GM20431 (cell line): Measurements from ENCODE around the gene LY86.

Experiments used
- in situ Hi-C: fragments of 300-500 bp; cut with MseI, MboI; formaldehyde crosslinking; loops from one replicate; pipeline ENCODE4 v1.15.0; 2020; ENCODE audit warnings: low sequenced_read_pairs; ENCODE audit not compliant: unreplicated experiment

The LY86 gene

DNA sequence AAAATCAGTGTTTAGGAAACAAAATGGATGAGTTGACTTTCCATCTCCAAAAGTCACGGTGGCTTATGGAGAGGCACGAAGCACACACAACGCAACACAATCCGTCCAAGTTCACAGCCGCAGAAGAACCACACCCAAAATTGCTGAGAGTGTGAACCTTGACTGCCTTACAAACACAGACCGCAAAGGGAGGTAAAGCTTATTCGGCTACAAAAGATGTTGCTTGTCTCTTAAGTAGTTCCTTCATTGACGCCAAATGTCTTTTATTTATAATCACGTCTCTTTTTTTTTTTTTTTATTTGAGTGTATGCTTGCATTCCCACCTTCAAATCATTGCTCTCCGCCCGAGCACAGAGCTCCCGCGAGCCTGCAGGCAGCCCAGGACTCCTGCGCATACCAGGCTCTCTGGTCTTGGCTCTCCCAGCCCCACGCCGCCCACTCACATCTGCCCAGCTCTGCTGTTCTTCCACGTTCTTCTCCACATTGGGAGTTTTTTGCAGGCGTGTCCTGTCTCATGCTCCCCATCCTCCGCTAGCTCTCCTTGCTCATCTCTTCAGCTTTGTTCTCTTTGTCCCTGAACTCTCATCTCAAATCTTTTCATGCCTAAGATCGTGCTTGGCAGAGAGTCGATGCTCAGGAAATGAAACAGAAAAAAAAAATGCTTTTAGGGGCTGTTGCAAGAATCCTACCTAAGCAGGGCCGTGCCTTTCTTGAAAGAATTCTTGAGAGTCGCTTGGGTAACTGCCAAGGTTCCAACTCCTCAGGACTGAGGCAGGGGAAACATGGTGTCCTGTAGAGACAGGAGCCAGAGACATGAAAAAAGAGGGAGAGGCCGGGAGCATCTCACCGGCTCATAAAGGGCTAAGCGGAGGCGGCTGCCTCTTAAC lies 25.8 kb downstream of the LY86 start:
- in situ Hi-C loops = no loop called here

DNA sequence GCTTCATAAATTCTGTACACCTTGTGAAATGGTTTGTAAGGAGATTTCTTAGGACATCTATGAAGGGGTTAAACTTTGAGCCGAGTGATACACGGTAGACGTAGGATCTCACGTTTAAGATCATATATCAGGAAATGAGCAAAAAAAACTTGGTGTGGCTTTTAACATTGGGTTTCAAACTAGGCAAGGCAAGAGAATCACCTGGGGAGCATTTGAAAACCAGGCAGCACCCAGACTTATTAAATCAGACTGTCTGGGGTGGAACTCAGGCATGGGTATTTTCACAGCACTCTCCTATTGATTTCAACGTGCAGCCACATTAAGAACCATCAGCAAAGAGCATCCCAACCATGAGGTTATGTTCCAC lies 26.4 kb downstream of the LY86 start:
- in situ Hi-C loops = no loop called here

DNA sequence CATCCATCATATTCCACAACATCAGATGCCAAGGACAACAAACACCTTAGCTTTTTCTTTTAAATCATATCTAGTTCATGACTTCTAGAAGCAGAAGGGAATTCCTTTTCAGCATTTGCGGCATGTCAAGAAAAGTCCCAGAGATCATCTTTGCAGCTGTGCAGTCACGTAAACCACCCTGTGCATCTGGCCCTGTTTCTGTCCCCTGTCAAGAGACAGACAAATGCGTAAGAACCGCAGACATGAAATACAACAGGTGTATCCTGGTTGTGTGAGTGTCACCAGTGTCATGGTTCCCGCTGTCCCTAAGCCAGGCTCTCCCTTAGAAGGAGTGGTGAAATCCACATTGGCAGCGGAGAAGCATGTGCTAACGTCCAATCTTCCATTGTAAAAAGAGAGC lies 28.1 kb downstream of the LY86 start:
- in situ Hi-C loops = no loop called here

DNA sequence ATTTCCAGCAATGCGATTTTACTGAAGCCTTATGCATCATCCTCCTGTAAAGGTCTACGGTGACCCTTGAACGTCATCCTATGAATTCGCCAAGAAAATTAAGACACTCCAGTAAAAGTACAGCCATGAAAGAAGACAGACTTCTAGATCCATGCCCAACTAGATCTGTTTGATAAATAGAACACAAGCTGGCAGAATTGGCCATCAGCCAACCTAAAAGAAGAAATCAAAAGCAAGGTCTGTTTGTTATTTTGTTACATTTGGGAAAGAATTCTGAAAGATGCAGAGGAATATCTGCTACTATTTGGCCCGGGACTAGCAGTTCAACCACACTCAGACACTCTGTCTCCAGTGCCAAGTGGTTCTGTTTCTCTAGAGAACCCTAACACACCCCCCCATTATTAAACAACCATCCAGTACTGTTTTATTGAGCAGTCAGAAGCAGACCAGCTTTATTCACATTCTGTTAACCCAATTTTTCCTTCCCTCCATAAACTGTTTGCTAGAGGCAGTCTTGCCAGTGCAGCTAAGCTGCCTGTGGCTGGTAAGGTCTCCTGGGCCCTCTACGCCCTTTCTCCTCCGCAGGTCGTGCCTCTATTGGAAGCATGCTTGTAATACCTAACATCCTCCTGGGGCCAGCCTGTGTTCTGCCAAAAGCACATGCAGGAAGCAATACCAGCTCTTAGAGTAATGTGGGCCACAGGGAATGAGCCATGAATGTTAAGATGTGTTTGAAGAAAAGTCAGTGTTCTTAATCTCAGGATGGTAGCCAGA lies 30.7 kb downstream of the LY86 start:
- in situ Hi-C loops = no loop called here

DNA sequence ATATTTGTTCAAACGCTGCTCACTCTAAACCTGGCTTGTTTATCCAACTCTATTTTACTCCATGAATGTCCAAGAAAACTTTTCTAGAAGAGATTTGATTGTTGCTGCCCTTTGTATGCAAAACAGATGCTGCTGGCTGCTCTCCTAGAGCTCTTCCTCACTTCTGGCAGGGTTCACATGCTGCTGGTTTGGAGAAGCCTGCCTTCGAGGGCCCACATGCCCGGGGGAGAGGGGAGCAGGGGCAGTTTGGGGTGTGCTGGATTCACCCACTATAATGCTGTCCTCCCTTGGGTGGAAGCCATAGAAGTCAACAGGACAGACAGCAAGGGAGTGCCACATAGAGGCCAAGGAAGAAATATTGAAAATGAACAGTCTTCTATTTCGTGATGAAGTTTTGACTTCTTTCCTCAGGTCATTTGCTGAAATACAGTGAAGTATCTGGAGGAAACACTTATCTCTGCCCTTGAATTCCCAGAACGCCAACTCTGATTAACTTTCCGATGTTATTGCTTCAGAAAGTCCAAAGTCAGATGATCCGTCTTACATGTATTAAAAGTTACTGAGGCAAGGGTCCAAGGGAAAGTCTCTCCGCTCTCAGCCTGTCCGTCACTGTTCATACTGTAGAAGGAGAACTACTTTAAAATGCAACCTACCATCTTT lies 32.4 kb downstream of the LY86 start:
- in situ Hi-C loops = no loop called here

DNA sequence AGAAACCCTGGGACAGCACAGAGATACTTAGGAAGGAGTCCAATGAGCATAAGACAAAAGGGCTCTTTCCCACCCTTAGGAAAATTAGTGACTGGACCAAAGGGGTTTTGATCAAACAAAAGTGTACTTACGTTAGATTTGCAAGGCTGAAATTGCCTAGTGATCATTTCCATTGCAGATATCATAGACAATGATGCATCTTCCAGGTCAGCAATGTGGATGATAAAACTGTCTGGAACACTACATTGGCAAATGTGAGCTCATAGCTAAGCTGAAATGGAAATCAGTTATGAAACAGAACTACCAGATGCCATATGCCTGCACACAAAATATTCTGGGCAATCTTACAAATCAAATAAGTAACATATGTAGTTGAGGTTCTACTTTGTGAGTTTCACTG lies 34.0 kb downstream of the LY86 start:
- in situ Hi-C loops = no loop called here

DNA sequence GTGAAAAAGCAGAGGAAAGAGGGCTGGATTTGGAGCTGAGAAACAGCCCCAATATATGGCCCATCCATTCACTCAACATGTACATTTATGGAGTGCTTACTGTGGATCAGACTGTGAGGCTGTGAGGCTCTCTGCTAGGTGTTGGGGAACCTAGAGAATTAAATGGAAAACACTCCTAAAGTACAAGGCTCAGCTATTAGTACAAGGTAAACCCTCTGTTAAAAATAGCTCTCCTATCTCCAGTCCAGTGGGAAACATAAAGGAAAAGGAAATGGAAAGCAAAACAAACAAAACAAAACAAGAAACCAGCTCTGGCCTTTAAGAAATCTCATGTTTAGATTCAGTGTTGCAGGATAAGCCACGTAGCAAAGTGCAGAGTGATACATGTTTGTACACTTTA lies 35.0 kb downstream of the LY86 start:
- in situ Hi-C loops = no loop called here

DNA sequence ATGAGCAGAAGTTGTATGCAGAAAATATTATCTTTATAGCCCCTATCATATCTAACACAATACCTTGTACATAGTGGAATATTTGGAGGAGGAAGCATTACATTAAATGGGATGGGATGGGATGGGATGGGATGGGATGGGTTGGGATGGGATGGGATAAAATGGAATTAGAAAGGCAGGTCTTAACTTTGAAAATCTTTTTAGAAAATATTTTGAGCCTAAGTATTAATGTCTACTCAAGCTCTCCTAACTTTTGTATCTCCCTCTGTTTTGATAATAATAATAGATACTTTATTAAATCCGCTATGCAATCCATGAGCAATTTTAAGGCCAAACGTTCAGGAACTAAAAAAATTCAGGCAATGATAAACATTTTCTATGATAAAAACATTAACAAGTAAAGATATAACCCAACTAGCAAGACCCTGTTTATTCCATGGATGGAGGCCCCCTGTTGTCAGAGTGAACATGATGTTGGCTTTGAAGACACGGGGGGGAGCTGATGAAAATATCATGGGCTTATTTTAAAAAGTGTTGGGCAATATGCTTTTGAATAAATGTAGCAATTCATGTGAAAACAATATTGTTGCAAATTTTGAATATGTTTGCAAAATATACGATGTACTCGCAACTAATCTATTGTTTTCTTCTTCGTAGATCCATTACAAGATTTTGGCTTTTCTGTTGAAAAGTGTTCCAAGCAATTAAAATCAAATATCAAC lies 35.9 kb downstream of the LY86 start:
- in situ Hi-C loops = no loop called here

DNA sequence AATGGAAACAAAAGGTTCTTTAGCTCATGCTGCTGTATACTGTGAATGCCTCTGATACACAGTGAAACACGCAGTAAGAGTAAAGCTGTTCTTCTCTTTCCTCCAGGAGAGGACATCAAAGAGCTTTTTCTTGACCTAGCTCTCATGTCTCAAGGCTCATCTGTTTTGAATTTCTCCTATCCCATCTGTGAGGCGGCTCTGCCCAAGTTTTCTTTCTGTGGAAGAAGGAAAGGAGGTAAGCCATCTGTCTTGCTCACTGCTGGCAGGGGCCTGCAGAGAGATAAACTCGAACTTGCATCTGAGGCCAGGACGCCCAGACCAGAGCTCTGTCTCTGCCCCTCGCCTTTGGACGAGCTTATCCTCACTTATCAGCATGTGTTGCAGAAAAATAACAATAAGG lies 37.7 kb downstream of the LY86 start:
- in situ Hi-C loops = no loop called here

DNA sequence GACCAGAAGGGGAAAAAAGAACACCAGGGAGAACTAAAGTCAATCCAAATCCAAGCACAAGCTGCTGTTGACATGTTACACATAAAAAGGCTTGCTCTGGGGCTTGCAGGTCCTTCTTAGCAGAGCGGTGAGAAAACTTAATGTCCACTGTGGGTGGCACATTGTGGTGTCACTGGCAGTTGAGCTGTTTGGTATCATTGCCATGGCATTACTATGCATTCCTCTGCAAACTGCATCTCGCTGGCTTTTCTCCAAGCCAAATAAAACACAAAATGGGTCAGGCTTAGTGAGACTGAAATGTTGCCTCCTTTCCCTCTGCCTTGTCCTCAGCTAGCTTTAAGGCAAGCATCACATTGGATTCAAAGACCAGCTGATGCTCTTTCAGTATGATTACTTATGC lies 40.9 kb downstream of the LY86 start:
- in situ Hi-C loops = no loop called here

DNA sequence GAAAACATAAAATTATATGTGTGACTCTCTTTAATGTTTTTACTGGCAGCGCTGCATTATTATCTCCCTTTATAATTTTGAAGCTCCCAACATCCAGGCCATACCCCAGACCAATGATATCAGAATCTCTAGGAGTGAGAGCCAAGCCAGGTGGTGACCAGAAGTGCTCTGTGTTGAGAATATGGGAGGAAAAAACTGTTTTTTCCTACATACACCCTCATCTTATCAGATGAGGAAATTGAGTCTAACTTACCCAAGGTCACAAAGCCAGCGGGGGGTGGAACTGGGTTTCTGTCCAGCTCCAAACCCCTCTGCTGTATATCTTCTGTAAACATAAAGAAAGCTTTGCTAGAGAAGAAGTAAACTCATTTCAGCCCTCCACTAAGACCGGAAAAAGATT lies 42.5 kb downstream of the LY86 start:
- in situ Hi-C loops = no loop called here

DNA sequence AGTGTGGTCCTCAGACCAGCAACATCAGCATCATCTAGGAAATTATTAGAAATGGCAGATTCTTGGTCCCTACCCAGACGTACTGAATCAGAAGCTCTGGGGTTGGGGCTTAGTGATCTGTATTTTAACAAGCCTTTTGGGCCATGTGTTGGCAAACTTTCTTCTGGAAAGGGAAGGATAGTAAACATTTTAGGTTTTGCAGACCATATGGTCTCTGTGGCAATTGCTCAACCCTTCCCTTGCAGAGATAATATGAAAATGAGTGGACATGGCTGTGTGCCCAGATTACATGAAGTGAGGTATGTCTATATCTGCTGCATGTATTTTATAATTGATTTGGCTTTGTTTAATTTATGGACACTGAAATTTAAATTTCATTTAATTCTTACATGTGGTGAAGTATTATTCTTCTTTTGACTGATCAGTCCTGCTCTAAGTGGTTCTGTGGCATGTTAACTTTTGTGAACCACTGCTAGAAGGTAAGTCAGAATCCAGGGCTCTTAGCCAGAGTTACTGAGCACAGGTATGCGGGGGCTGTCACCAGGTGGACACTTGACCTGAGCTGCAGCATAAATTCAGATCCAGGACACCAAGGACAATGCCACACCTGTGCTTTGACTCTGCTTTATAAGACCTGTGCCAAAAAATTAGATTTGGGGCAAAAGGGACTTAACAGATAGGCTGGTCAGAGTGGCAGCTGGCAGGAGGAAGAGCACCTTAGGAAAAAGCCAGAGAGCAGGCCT lies 43.2 kb downstream of the LY86 start:
- in situ Hi-C loops = no loop called here

DNA sequence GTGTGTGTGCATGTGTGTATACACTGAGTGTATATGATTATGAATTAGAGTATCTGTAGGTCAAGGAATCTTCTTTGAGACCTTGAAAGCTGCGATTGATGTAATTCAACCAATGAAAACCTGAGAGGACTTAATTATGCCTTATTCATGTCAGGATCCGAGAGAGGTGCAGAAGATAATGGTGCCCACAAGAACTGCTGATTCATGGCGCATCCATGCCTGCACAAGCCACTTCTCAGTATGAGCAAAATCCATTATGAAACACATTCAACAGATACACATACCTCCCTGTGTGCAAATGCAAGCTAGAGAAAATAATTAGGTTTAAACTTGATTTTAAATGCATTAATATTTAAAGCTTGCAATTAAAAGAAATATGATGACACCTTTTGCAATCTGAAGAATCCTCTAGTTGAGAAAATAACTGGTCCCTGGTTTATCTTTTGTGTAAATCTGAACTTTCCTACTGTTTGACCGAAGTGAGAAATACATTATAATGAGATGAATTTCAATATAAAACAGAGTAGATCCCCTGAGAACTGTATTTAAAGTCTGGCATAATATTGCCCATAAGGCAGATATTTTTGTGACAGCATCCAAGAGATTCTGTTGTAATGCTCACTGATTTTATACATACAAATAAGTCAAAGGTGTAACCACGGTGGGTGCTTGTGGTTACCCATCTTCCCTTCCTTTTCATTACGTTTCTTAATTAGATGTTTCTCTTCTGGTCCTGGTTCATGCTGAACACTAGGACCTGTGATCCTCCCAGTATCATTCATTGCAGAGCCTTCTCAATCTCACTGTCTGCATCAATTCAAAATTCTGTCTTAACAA lies 45.6 kb downstream of the LY86 start:
- in situ Hi-C loops = no loop called here

DNA sequence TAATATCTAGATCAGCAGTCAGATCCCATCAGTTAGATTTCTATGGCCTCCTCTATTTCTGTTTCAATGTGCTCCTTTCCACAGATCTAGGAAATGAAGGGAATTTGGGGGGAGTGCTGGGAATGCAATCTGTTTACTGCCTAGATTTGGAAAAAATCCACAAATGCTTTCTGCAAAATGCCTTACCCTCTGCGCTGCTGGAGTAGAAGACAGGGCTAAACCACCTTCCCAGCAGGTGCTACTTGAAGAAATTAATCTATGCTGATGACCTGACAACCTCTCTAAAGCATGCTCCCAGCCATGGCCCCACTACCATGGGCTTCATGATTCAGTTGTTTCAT lies 46.2 kb downstream of the LY86 start:
- in situ Hi-C loops = no loop called here

DNA sequence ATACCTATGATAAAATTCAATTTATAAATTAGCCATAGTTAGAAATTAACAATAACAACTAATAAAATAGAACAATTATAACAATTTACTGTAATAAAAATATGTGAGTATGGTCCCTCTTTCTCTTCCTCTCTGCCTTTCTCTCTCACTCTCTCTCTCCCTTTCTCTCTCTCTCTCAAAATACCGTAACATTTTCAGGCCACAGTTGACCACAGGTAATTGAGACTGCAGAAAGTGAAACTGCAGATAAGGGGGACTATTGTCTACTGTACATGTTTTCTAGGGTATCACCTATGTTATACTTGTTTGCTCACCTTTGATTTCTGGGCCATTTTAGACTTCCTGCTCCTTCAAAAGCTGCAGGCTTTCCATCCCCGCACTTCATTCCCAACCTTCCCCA lies 46.8 kb downstream of the LY86 start:
- in situ Hi-C loops = no loop called here

DNA sequence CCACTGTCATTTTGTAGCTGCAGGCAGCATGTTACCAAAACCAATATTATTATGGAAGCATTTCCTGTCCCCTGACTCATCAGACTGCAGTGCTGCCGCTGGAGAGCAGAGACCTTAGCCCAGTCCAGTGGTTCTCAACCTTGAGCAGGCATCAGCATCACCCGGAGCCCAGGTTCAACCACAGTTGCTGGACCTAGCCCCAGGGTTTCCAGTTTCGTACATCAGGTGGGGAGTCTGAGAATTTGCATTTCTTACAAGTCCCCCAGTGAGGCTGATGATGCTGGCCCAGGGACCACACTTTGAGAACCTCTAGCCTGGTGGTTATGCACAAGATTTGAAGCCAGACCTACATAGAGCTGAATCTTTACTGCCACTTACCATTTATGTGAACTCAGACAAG lies 47.3 kb downstream of the LY86 start:
- in situ Hi-C loops = no loop called here

DNA sequence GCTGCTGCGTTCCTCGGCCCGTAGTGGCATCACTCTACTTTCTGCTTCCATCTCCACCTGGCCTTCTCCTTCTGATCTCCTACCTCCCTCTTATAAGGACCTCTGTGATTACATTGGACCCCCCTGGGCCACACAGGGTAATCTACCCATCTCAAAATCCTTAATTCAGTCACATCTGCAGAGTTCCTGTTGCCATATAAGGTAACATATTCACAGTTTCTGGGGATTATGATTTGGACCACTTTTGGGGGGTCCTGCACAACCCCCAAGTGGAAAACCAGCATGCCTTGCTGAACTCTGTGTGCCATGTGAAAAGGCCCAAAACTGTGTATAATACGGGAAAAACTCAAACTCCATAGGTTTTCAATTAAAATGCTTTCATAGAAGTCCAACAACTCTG lies 51.1 kb downstream of the LY86 start:
- in situ Hi-C loops = no loop called here

DNA sequence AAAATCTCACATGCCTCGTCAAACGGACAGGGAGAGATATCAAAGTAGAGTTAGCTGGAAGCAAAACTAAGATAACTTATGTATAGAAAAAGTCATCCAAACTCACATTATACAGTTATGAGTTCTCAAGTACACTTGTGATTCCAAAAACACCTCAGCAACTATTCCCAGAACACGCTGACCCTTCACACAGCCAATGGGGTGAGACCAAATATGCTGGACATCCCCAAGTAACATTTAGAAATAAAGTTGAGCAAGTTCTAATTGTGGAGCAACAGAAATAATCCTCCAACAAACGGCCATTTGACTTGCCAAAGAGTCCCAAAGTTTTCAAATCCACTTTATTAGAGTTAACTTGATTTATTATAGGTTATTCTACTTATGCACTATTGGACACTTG lies 52.4 kb downstream of the LY86 start:
- in situ Hi-C loops = no loop called here

DNA sequence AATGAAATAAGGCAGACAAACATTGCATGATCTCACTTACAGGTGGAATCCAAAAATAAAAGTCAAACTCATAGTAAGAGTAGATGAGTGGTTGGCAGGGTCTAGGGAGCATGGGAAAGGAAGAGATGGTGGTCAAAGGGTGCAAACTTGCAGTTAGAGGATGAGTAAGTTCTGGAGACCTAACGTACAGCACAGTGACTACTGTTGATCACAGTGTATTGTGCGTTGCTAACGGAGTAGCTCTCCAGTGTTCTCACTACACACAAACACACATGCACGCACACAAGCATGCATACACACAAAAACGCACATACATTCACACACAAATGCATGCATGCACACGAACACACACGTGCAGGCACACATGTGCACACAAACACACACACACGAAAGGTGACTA lies 54.9 kb downstream of the LY86 start:
- in situ Hi-C loops = no loop called here
